Astrocyte (in vitro differentiated cells and primary cell): ENCODE data around the gene NCR2. TPM values are rescaled to one million over a fixed set of nuclear protein-coding genes. Genes with fewer than 3 reads are reported as not detected.

Experiments
- DNase-seq: peaks from one replicate; pipeline ENCODE4 v3.0.0-alpha.2; 2010; ENCODE audit warnings: low read depth
- FAIRE-seq: peaks from 2 replicates; lab custom pipeline; 2011; peaks lifted over from hg19 to GRCh38; lab: Jason Lieb, UNC
- H2AFZ ChIP-seq: 2 replicates; pipeline ENCODE4 v1.6.0; 2012; ENCODE audit warnings: low read depth, low read length, inconsistent platforms
- H3K27ac ChIP-seq: 2 replicates; pipeline ENCODE4 v1.5.1; 2011; ENCODE audit warnings: low read depth, low read length, inconsistent platforms
- H3K27me3 ChIP-seq: 2 replicates; pipeline ENCODE4 v1.6.0; 2011; ENCODE audit warnings: low read length, inconsistent platforms; ENCODE audit not compliant: insufficient read depth
- H3K36me3 ChIP-seq: 2 replicates; pipeline ENCODE4 v1.5.1; 2011; ENCODE audit warnings: low read length, inconsistent platforms; ENCODE audit not compliant: insufficient read depth
- H3K4me1 ChIP-seq: 2 replicates; pipeline ENCODE4 v1.5.1; 2011; ENCODE audit warnings: low read length, inconsistent platforms; ENCODE audit not compliant: insufficient read depth
- H3K4me2 ChIP-seq: 2 replicates; pipeline ENCODE4 v1.6.0; 2012; ENCODE audit warnings: low read length, inconsistent platforms
- H3K4me3 ChIP-seq: 2 replicates; pipeline ENCODE4 v1.5.1; 2011; ENCODE audit warnings: low read depth, mild to moderate bottlenecking, low read length, inconsistent platforms; ENCODE audit not compliant: insufficient read depth
- H3K79me2 ChIP-seq: 2 replicates; pipeline ENCODE4 v1.6.0; 2012; ENCODE audit warnings: mild to moderate bottlenecking, low read length, inconsistent platforms; ENCODE audit not compliant: insufficient read depth
- H3K9ac ChIP-seq: 2 replicates; pipeline ENCODE4 v1.6.0; 2012; ENCODE audit warnings: mild to moderate bottlenecking, low read length, inconsistent platforms
- H3K9me3 ChIP-seq: 2 replicates; pipeline ENCODE4 v1.5.1; 2012; ENCODE audit warnings: low read depth, mild to moderate bottlenecking, low read length, inconsistent platforms; ENCODE audit not compliant: insufficient read depth
- H4K20me1 ChIP-seq: 2 replicates; pipeline ENCODE4 v1.6.0; 2012; ENCODE audit warnings: low read length, inconsistent platforms; ENCODE audit not compliant: insufficient read depth
- H3K27ac Mint-ChIP-seq: one replicate; pipeline ENCODE4 v1.8.0; 2021; ENCODE audit warnings: mild to moderate bottlenecking, mixed read lengths; ENCODE audit not compliant: unreplicated experiment
- H3K27me3 Mint-ChIP-seq: one replicate; pipeline ENCODE4 v1.8.0; 2021; ENCODE audit warnings: low read depth, mixed read lengths; ENCODE audit not compliant: unreplicated experiment
- H3K36me3 Mint-ChIP-seq: one replicate; pipeline ENCODE4 v1.8.0; 2021; ENCODE audit warnings: low read depth, mixed read lengths; ENCODE audit not compliant: unreplicated experiment
- H3K4me1 Mint-ChIP-seq: one replicate; pipeline ENCODE4 v1.8.0; 2021; ENCODE audit warnings: low read depth, mixed read lengths; ENCODE audit not compliant: unreplicated experiment
- H3K4me3 Mint-ChIP-seq: one replicate; pipeline ENCODE4 v1.8.0; 2021; ENCODE audit warnings: mild to moderate bottlenecking, moderate library complexity, mixed read lengths; ENCODE audit not compliant: unreplicated experiment
- H3K9me3 Mint-ChIP-seq: one replicate; pipeline ENCODE4 v1.8.0; 2021; ENCODE audit warnings: mild to moderate bottlenecking, mixed read lengths; ENCODE audit not compliant: unreplicated experiment
- CTCF ChIP-seq: IDR thresholded peaks from 2 replicates; pipeline ENCODE4 v1.5.1; 2011; ENCODE audit warnings: low read depth, mild to moderate bottlenecking, inconsistent platforms, low read length, moderate library complexity; ENCODE audit not compliant: insufficient read depth
- EZH2 ChIP-seq: IDR thresholded peaks from 2 replicates; pipeline ENCODE4 v1.6.1; 2012; ENCODE audit warnings: mild to moderate bottlenecking, low read length, inconsistent platforms; ENCODE audit not compliant: insufficient read depth
- total RNA-seq: library from RNA; stranded (reverse); gene quantifications from 2 replicates; pipeline ENCODE4 v1.2.1, GENCODE V29; 2021

NCR2 gene
- total RNA-seq, 1 donor from 2014 or later, result not detected

GRCh38 chr6:41338659-41339058, 3.3 kb downstream of the NCR2 start:
- H3K9me3 Mint-ChIP-seq, result no peaks in the 10 kb centered on the region
- peaks cover 47% of the 10 kb centered on the region for H3K27me3 Mint-ChIP-seq

GRCh38 chr6:41341580-41341979, 6.2 kb downstream of the NCR2 start:
- Mint-ChIP-seq H3K4me3 (no peak overlapping the region), H3K27me3 (peaks cover 54% of the 10 kb centered on the region), H3K4me1 (no peaks in the 10 kb centered on the region), H3K9me3 (no peaks in the 10 kb centered on the region), H3K36me3 (no peaks in the 10 kb centered on the region), H3K27ac (peak overlapping the region; percentile 47)
- DNase-seq, result no peak
- Histone ChIP-seq H3K36me3 (no peaks in the 10 kb centered on the region), H2AFZ (no peak overlapping the region), H3K79me2 (no peaks in the 10 kb centered on the region), H3K4me3 (no peak overlapping the region), H3K9me3 (no peaks in the 10 kb centered on the region), H3K4me1 (no peaks in the 10 kb centered on the region), H4K20me1 (no peaks in the 10 kb centered on the region), H3K27ac (no peak overlapping the region), H3K9ac (no peak overlapping the region), H3K4me2 (no peak overlapping the region), H3K27me3 (peaks cover 18% of the 10 kb centered on the region)
- TF ChIP-seq CTCF (no peak), EZH2 (no peak)
- FAIRE-seq, result no peak

More at GRCh38 chr6:41338659-41339058, 3.3 kb downstream of the NCR2 start:
- Histone ChIP-seq H3K9ac (no peak overlapping the region), H3K27me3 (peaks cover 9% of the 10 kb centered on the region), H3K79me2 (no peaks in the 10 kb centered on the region), H3K4me1 (no peaks in the 10 kb centered on the region), H3K4me3 (no peak overlapping the region), H3K9me3 (no peaks in the 10 kb centered on the region), H3K27ac (no peak overlapping the region), H3K36me3 (no peaks in the 10 kb centered on the region), H4K20me1 (no peaks in the 10 kb centered on the region), H2AFZ (no peak overlapping the region), H3K4me2 (no peak overlapping the region)
- H3K4me3 Mint-ChIP-seq, result no peak overlapping the region
- no peak overlapping the region for H3K27ac Mint-ChIP-seq
- FAIRE-seq (no peak), DNase-seq (no peak)
- TF ChIP-seq CTCF, result no peak
- TF ChIP-seq EZH2, result no peak
- no peaks in the 10 kb centered on the region for H3K36me3 Mint-ChIP-seq
- H3K4me1 Mint-ChIP-seq, result no peaks in the 10 kb centered on the region

GRCh38 chr6:41342241-41342640, 6.8 kb downstream of the NCR2 start:
- Histone ChIP-seq H3K9ac (no peak overlapping the region), H2AFZ (no peak overlapping the region), H3K4me3 (no peak overlapping the region), H3K4me2 (no peak overlapping the region), H3K27me3 (peaks cover 17% of the 10 kb centered on the region), H3K9me3 (no peaks in the 10 kb centered on the region), H3K27ac (no peak overlapping the region), H4K20me1 (no peaks in the 10 kb centered on the region), H3K4me1 (no peaks in the 10 kb centered on the region), H3K36me3 (no peaks in the 10 kb centered on the region), H3K79me2 (no peaks in the 10 kb centered on the region)
- no peaks in the 10 kb centered on the region for H3K36me3 Mint-ChIP-seq
- no peak overlapping the region for H3K27ac Mint-ChIP-seq
- no peaks in the 10 kb centered on the region for H3K4me1 Mint-ChIP-seq
- H3K4me3 Mint-ChIP-seq, result no peak overlapping the region
- H3K9me3 Mint-ChIP-seq, result peaks cover 2% of the 10 kb centered on the region
- H3K27me3 Mint-ChIP-seq, result peaks cover 58% of the 10 kb centered on the region
- TF ChIP-seq EZH2, result no peak
- TF ChIP-seq CTCF, result no peak
- DNase-seq (no peak), FAIRE-seq (no peak)
